Endodermal cell (in vitro differentiated cells): Measurements from ENCODE around the gene ELFN2. TPM values are rescaled to one million over a fixed set of nuclear protein-coding genes. Genes with fewer than 3 reads are reported as not detected.
"Not testable (repeated sequence)": the region's sequence is repeated elsewhere in the genome, so short reads cannot be mapped to it uniquely, and the experiment has no call there.

Source experiments
- DNase-seq: peaks from one replicate; pipeline ENCODE4 v3.0.0-alpha.2; 2017
- H3K27ac ChIP-seq: 2 replicates; pipeline ENCODE4 v1.5.1; 2013; ENCODE audit warnings: mild to moderate bottlenecking, low read depth, low read length, moderate library complexity
- H3K27me3 ChIP-seq: 2 replicates; pipeline ENCODE4 v1.6.1; 2013; ENCODE audit warnings: mild to moderate bottlenecking, low read length, moderate library complexity; ENCODE audit not compliant: insufficient read depth, control insufficient read depth, poor library complexity, severe bottlenecking
- H3K36me3 ChIP-seq: 2 replicates; pipeline ENCODE4 v1.7.0; 2013; ENCODE audit warnings: mild to moderate bottlenecking, low read length, moderate library complexity; ENCODE audit not compliant: control insufficient read depth, insufficient read depth
- H3K4me1 ChIP-seq: one replicate; pipeline ENCODE4 v1.7.0; 2013; ENCODE audit warnings: low read length; ENCODE audit not compliant: control insufficient read depth, insufficient read depth
- H3K4me3 ChIP-seq: 2 replicates; pipeline ENCODE4 v1.5.1; 2013; ENCODE audit warnings: mild to moderate bottlenecking, low read length, moderate library complexity
- H3K9ac ChIP-seq: 2 replicates; pipeline ENCODE4 v1.6.1; 2013; ENCODE audit warnings: mild to moderate bottlenecking, low read length, moderate library complexity; ENCODE audit not compliant: poor library complexity, severe bottlenecking; ENCODE audit errors: extremely low read depth
- H3K9me3 ChIP-seq: 2 replicates; pipeline ENCODE4 v1.6.1; 2013; ENCODE audit warnings: mild to moderate bottlenecking, low read length, moderate library complexity; ENCODE audit not compliant: control insufficient read depth
- H3K27ac Mint-ChIP-seq: 2 replicates; pipeline ENCODE4 v1.8.0; 2020; ENCODE audit warnings: mixed read lengths
- H3K27me3 Mint-ChIP-seq: 2 replicates; pipeline ENCODE4 v1.8.0; 2021; ENCODE audit warnings: mild to moderate bottlenecking, mixed read lengths; ENCODE audit not compliant: insufficient read depth
- H3K36me3 Mint-ChIP-seq: 2 replicates; pipeline ENCODE4 v1.8.0; 2020; ENCODE audit warnings: low read depth, mixed read lengths
- H3K4me1 Mint-ChIP-seq: 2 replicates; pipeline ENCODE4 v1.8.0; 2020; ENCODE audit warnings: mixed read lengths
- H3K4me3 Mint-ChIP-seq: 2 replicates; pipeline ENCODE4 v1.8.0; 2020; ENCODE audit warnings: mild to moderate bottlenecking, moderate library complexity, mixed read lengths
- H3K9me3 Mint-ChIP-seq: 2 replicates; pipeline ENCODE4 v1.8.0; 2020; ENCODE audit warnings: mild to moderate bottlenecking, mixed read lengths
- CTCF ChIP-seq: fragments of 200-600 bp; sonication (generic); conservative IDR thresholded peaks from 2 replicates; pipeline ENCODE4 v1.5.0; 2021; ENCODE audit warnings: antibody characterized with exemption, mild to moderate bottlenecking
- WGBS, 2 experiments: methylation state at CpG; one replicate each; pipeline versions ENCODE4 v1.1.5 to v1.1.7; 2013; ENCODE audit warnings: missing lambda C conversion rate in 2 of 2, mixed read lengths in 1 of 2; ENCODE audit not compliant: insufficient coverage in 1 of 2, insufficient read length in 1 of 2; 5-methylcytosine and 5-hydroxymethylcytosine counted together
- total RNA-seq, 2 donors: library from RNA; stranded (reverse); fragmentation: NEBNext Ultra II Directional in 1 of 2; extraction: Animal tissue kit (Norgen Biotek cat#: 25700) in 1 of 2; gene quantifications; 2 replicates in 1 of 2; 3 replicates in 1 of 2; pipeline ENCODE4 v1.2.1, GENCODE V29; 2021

Gene ELFN2
- total RNA-seq, 2 donors from 2014 or later = 0.40 to 0.46 TPM

- H3K36me3 ChIP-seq = no peaks in the 10 kb centered on the region
- no peaks in the 10 kb centered on the region for H3K9me3 Mint-ChIP-seq
- H3K27ac ChIP-seq = no peak overlapping the region
- H3K4me1 ChIP-seq = no peaks in the 10 kb centered on the region
- H3K9ac ChIP-seq = no peak overlapping the region
- TF ChIP-seq CTCF = no peak
- H3K27me3 ChIP-seq = no peaks in the 10 kb centered on the region
- H3K27ac Mint-ChIP-seq = no peak overlapping the region
- no peaks in the 10 kb centered on the region for H3K9me3 ChIP-seq
- H3K36me3 Mint-ChIP-seq = no peaks in the 10 kb centered on the region
- no peak overlapping the region for H3K4me3 ChIP-seq
- WGBS, 2 experiments = 92 to 93% methylated on average over 8 to 11 of the region's 11 CpGs
- no peak overlapping the region for H3K4me3 Mint-ChIP-seq
- no peaks in the 10 kb centered on the region for H3K27me3 Mint-ChIP-seq
- no peak for DNase-seq
- peaks cover 5% of the 10 kb centered on the region for H3K4me1 Mint-ChIP-seq
These were observed 26.6 kb downstream of the ELFN2 start for GRCh38 chr22:37400719-37401118.

GRCh38 chr22:37399457-37399856 is 27.8 kb downstream of the ELFN2 start:
- not testable (repeated sequence) for H3K9me3 Mint-ChIP-seq

GRCh38 chr22:37397226-37397625 is 30.1 kb downstream of the ELFN2 start:
- DNase-seq = no peak
- Histone ChIP-seq H3K9ac (no peak overlapping the region), H3K4me3 (no peak overlapping the region), H3K27me3 (no peaks in the 10 kb centered on the region), H3K27ac (no peak overlapping the region), H3K9me3 (no peaks in the 10 kb centered on the region), H3K4me1 (no peaks in the 10 kb centered on the region), H3K36me3 (no peaks in the 10 kb centered on the region)
- H3K4me3 Mint-ChIP-seq = no peak overlapping the region
- no peak overlapping the region for H3K27ac Mint-ChIP-seq
- H3K36me3 Mint-ChIP-seq = no peaks in the 10 kb centered on the region
- peaks cover 8% of the 10 kb centered on the region for H3K4me1 Mint-ChIP-seq
- TF ChIP-seq CTCF = no peak
- H3K27me3 Mint-ChIP-seq = no peaks in the 10 kb centered on the region
- WGBS, 2 experiments = 79 to 88% methylated on average over 8 to 10 of the region's 10 CpGs
- H3K9me3 Mint-ChIP-seq = no peaks in the 10 kb centered on the region

More at GRCh38 chr22:37399457-37399856, 27.8 kb downstream of the ELFN2 start:
- not testable (repeated sequence) for H3K4me1 Mint-ChIP-seq, H3K27ac ChIP-seq, H3K4me1 ChIP-seq, H3K4me3 ChIP-seq, H3K4me3 Mint-ChIP-seq, H3K36me3 Mint-ChIP-seq, H3K27ac Mint-ChIP-seq, DNase-seq, H3K9ac ChIP-seq, H3K36me3 ChIP-seq, H3K27me3 ChIP-seq, H3K27me3 Mint-ChIP-seq, H3K9me3 ChIP-seq
- WGBS, 2 experiments = 100% methylated on average over 5 of the region's 19 CpGs; no CpG with 5 or more reads in 1 of the 2 experiments

- Mint-ChIP-seq H3K36me3 (no peaks in the 10 kb centered on the region), H3K27ac (no peak overlapping the region), H3K27me3 (no peaks in the 10 kb centered on the region), H3K4me3 (no peak overlapping the region), H3K9me3 (no peaks in the 10 kb centered on the region), H3K4me1 (peaks cover 4% of the 10 kb centered on the region)
- no peaks in the 10 kb centered on the region for H3K27me3 ChIP-seq
- no peak for DNase-seq
- H3K9ac ChIP-seq = no peak overlapping the region
- TF ChIP-seq CTCF = no peak
- no peak overlapping the region for H3K4me3 ChIP-seq
- no peak overlapping the region for H3K27ac ChIP-seq
- H3K36me3 ChIP-seq = no peaks in the 10 kb centered on the region
- no peaks in the 10 kb centered on the region for H3K9me3 ChIP-seq
- 87 to 93% methylated on average over 4 to 11 of the region's 11 CpGs for WGBS, 2 experiments
- no peaks in the 10 kb centered on the region for H3K4me1 ChIP-seq
These were observed 30.7 kb downstream of the ELFN2 start for GRCh38 chr22:37396488-37397084.
